H7 (cell line): ENCODE measurements around the gene PRKAG2. TPM values are rescaled to one million over a fixed set of nuclear protein-coding genes. Genes with fewer than 3 reads are reported as not detected.

ENCODE experiments used
- DNase-seq: peaks from one replicate; pipeline ENCODE4 v3.0.0; 2012
- H3K27me3 ChIP-seq: 2 replicates; pipeline ENCODE4 v1.6.0; 2011; ENCODE audit warnings: mild to moderate bottlenecking, low read length; ENCODE audit not compliant: control insufficient read depth, insufficient read depth
- H3K36me3 ChIP-seq: replicated peaks from 2 replicates; pipeline ENCODE4 v1.5.1; 2011; ENCODE audit warnings: low read length; ENCODE audit not compliant: control insufficient read depth, insufficient read depth
- H3K4me3 ChIP-seq: 2 replicates; pipeline ENCODE4 v1.5.1; 2011; ENCODE audit warnings: low read depth, mild to moderate bottlenecking, control low read depth, low read length, moderate library complexity; ENCODE audit not compliant: insufficient read depth
- total RNA-seq: library from RNA; depleted of rRNA; stranded (reverse); fragments of >200 nt; shearing (Covaris generic); gene quantifications from 2 replicates; pipeline ENCODE4 v1.2.3, GENCODE V29; 2014

Gene PRKAG2
- total RNA-seq, 1 experiment from 2014 or later: 6.0 TPM

- peak; percentile 51 for DNase-seq
- Histone ChIP-seq H3K4me3 (no peak overlapping the region), H3K36me3 (no peaks in the 10 kb centered on the region), H3K27me3 (no peaks in the 10 kb centered on the region; the same call in 1 of the 2 replicates)
Measured at GRCh38 chr7:151895631-151896031, 18.7 kb upstream of the PRKAG2 start.

- Histone ChIP-seq H3K36me3 (no peaks in the 10 kb centered on the region), H3K4me3 (no peak overlapping the region), H3K27me3 (no peaks in the 10 kb centered on the region; the same call in 1 of the 2 replicates)
- peak; percentile 19 for DNase-seq
Measured at GRCh38 chr7:151895008-151895630, 18.2 kb upstream of the PRKAG2 start.

GRCh38 chr7:151894111-151895007 lies 17.4 kb upstream of the PRKAG2 start:
- Histone ChIP-seq H3K36me3 (no peaks in the 10 kb centered on the region), H3K27me3 (no peaks in the 10 kb centered on the region; the same call in 1 of the 2 replicates), H3K4me3 (no peak overlapping the region)
- DNase-seq: peak; percentile 61

- no peaks in the 10 kb centered on the region for H3K36me3 ChIP-seq
- no peaks in the 10 kb centered on the region for H3K27me3 ChIP-seq
- H3K4me3 ChIP-seq: no peak overlapping the region
- peak; percentile 23 for DNase-seq
Measured at GRCh38 chr7:151893405-151893923, 16.5 kb upstream of the PRKAG2 start.

GRCh38 chr7:151891753-151892152 lies 14.8 kb upstream of the PRKAG2 start:
- no peak for DNase-seq
- Histone ChIP-seq H3K36me3 (no peaks in the 10 kb centered on the region), H3K4me3 (no peak overlapping the region), H3K27me3 (no peaks in the 10 kb centered on the region)

- H3K27me3 ChIP-seq: no peaks in the 10 kb centered on the region
- H3K4me3 ChIP-seq: no peak overlapping the region
- H3K36me3 ChIP-seq: no peaks in the 10 kb centered on the region
- DNase-seq: no peak
Measured at GRCh38 chr7:151891182-151891581, 14.3 kb upstream of the PRKAG2 start.

DNA sequence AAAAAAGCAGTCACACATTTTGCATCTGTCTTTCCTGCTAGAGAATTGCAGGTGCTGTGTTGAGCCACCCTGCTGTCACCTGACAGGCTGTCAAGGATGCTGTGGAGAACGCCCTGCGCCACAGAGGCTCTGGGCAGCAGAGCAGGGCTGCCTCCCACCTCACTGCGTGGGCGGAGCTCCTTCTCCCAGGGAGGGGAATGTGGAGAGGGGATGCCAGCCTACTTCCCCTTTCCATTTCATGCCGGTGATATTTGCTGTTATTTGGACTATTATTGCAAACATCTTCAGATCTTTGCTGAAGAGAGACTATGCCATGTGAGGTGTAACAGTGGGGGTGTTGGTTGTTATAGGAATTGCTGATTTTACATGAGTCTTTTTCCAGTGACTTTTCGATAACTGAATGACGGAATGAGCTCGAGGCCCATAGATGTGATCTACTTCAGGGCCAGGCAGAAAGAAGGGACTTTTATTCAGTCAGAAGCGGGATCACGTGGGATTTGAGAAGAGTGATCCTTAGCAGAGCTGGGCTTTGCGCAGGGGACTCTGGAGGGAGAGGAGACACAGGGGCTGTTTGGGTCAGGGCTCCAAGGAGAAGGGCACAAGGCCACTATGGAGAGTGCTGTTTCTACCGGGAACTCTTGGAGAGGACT lies 13.6 kb upstream of the PRKAG2 start:
- peak; percentile 73 for DNase-seq
- H3K36me3 ChIP-seq: no peaks in the 10 kb centered on the region
- no peak overlapping the region for H3K4me3 ChIP-seq
- no peaks in the 10 kb centered on the region for H3K27me3 ChIP-seq

GRCh38 chr7:151889406-151890354 lies 12.8 kb upstream of the PRKAG2 start:
- no peak for DNase-seq
- Histone ChIP-seq H3K36me3 (no peaks in the 10 kb centered on the region), H3K4me3 (no peak overlapping the region), H3K27me3 (no peaks in the 10 kb centered on the region)

GRCh38 chr7:151888079-151889067 lies 11.5 kb upstream of the PRKAG2 start:
- no peaks in the 10 kb centered on the region for H3K27me3 ChIP-seq
- no peaks in the 10 kb centered on the region for H3K36me3 ChIP-seq
- no peak overlapping the region for H3K4me3 ChIP-seq
- peak; percentile 78 for DNase-seq

DNA sequence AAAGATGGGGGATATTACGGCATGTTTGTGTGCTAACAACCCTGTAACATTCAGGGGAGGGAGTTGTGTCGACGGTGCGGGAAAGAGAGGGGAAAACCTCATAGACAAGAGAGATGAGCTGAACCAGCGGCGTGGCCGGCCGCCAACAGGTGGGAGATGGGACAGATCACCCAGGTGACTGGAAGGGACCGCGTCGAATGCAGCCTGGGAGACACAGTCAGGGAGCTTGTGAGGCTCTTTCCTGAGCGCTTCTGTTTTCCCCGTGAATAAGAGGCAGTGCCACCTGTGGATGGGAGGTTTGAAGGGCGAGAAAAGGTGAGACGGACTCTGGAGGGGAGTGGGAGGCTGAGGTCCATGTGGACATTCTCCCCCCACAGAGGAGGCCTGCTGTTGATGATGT lies 9.9 kb upstream of the PRKAG2 start:
- no peak for DNase-seq
- H3K36me3 ChIP-seq: no peaks in the 10 kb centered on the region
- no peaks in the 10 kb centered on the region for H3K27me3 ChIP-seq
- no peak overlapping the region for H3K4me3 ChIP-seq

DNA sequence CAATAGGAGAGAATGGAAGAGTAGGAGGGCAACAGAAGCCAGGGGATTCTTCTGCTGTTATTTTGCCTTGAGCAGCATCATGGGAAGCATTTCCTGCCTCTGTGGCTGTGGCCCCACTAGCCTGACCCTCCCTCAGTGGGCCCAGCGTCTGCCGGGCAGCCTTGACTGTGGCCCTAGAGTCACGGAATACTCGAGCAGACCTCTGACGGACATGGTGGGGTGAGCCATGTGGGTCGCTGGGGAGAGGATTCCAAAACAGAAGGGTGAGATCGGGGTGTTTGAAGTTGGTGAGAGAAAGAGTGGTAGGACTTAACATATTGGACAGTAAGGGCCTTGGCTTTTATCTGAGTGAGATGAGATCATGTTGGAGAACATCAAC lies 8.3 kb upstream of the PRKAG2 start:
- Histone ChIP-seq H3K36me3 (no peaks in the 10 kb centered on the region), H3K4me3 (no peak overlapping the region), H3K27me3 (no peaks in the 10 kb centered on the region)
- DNase-seq: no peak

DNA sequence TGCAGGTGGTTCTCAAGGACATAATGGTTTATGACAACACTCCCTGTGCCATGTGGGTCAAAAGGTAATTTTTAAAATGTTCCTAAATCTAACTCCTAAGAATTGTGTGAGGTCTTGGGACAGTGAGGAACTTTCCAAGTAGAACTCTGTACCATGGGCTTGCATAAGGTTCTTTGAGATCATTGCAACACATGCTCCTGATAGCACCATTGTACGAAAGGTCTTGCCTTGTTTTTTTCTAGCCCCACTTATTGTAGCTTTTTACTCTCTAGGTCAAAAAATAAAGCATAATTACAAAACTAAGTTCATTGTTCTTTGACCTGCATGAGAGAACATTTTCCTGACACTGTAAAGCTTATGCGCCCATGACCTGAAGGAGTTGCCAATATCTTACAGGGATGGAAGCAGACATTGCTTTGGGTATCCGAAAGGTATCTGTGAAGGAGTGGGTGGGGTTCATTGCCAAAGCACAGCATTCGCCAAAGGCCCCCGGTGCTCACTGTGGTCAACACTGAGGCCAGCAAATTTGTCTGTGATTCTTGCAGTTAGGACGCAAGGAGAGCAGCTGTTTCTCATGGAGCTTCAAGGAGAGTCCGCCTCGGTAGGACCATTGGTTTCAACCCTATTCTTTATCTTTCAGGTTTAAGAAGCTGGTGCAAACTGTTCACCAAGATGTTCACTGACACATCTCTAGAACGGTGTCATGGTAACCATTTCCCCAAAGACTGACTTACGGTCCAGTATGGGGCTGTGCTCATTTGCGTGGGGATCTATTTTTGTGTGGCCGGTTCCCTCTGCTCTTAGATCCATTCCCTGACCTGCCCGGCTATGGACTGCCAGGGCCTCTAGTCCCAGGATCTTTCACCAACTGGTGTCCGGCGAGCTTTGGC lies 7.6 kb upstream of the PRKAG2 start:
- no peak for DNase-seq
- Histone ChIP-seq H3K36me3 (no peaks in the 10 kb centered on the region), H3K27me3 (0 out of 2 replicates have a peak, but pooled peaks cover 2% of the 10 kb centered on the region), H3K4me3 (no peak overlapping the region)
